ENCODE measurements around the gene FAM50A. TPM values are rescaled to one million over a fixed set of nuclear protein-coding genes. Genes with fewer than 3 reads are reported as not detected.
"Not testable (repeated sequence)": the region's sequence is repeated elsewhere in the genome, so short reads cannot be mapped to it uniquely, and the experiment has no call there.

Gene FAM50A
- total RNA-seq, 2 experiments from 2014 or later = 62.7 to 63.5 TPM

- Mint-ChIP-seq H3K27ac (peak within 1 kb of the TSS; percentile 96), H3K4me1 (ENCODE audit: low read depth) (peaks cover 24% of the 10 kb centered on the region), H3K9me3 (ENCODE audit: insufficient read depth) (no peaks in the 10 kb centered on the region), H3K4me3 (peak within 1 kb of the TSS; percentile 85), H3K27me3 (ENCODE audit: low read depth) (no peaks in the 10 kb centered on the region), H3K36me3 (ENCODE audit: low read depth) (peaks cover 13% of the 10 kb centered on the region)
- POLR2A ChIA-PET = interaction anchor here (0.7 to 1.6 kb wide), 6 partner anchors 9 to 91 kb away, joined by 3 to 6 read pairs (median 3); partner anchors contain the start of genes FAM3A and PLXNA3
- ATAC-seq (peak; percentile 92), DNase-seq (peak; percentile 92)
- CTCF ChIA-PET = interaction anchor here (1.2 to 2.2 kb wide), 7 partner anchors 9 to 93 kb away, joined by 3 to 6 read pairs (median 5); partner anchors contain the start of gene RPL10
Observed at GRCh38 chrX:154490414-154491083, 46.6 kb downstream of the FAM50A start, which contains the start of gene SLC10A3. Gene SLC10A3 (minus strand): TSS chrX:154490629. CDS start chrX:154488940, 1,689 bp downstream.

- CTCF ChIA-PET = no interaction called here
- no peak for DNase-seq
Observed at GRCh38 chrX:154494715-154495114, 50.8 kb downstream of the FAM50A start.

GRCh38 chrX:154495472-154495922 lies 51.6 kb downstream of the FAM50A start:
- Mint-ChIP-seq H3K36me3 (ENCODE audit: low read depth) (no peaks in the 10 kb centered on the region), H3K27ac (no peak overlapping the region), H3K9me3 (ENCODE audit: insufficient read depth) (no peaks in the 10 kb centered on the region), H3K4me3 (no peak overlapping the region), H3K27me3 (ENCODE audit: low read depth) (no peaks in the 10 kb centered on the region), H3K4me1 (ENCODE audit: low read depth) (peaks cover 5% of the 10 kb centered on the region)
- ATAC-seq = no peak
- ChIA-PET POLR2A (no interaction called here), CTCF (no interaction called here)
- no peak for DNase-seq

More at GRCh38 chrX:154494715-154495114, 50.8 kb downstream of the FAM50A start:
- peaks cover 5% of the 10 kb centered on the region for H3K4me1 Mint-ChIP-seq (ENCODE audit: low read depth)
- no peaks in the 10 kb centered on the region for H3K27me3 Mint-ChIP-seq (ENCODE audit: low read depth)
- POLR2A ChIA-PET = no interaction called here
- H3K4me3 Mint-ChIP-seq = no peak overlapping the region
- no peak for ATAC-seq
- H3K9me3 Mint-ChIP-seq (ENCODE audit: insufficient read depth) = no peaks in the 10 kb centered on the region
- no peak overlapping the region for H3K27ac Mint-ChIP-seq
- H3K36me3 Mint-ChIP-seq (ENCODE audit: low read depth) = peaks cover under 1% of the 10 kb centered on the region

- H3K27ac Mint-ChIP-seq; CTCF ChIA-PET; H3K4me1 Mint-ChIP-seq (ENCODE audit: low read depth); H3K9me3 Mint-ChIP-seq (ENCODE audit: insufficient read depth); ATAC-seq; DNase-seq; H3K4me3 Mint-ChIP-seq; H3K36me3 Mint-ChIP-seq (ENCODE audit: low read depth); H3K27me3 Mint-ChIP-seq (ENCODE audit: low read depth): not testable (repeated sequence)
- POLR2A ChIA-PET = interaction anchor here (1.3 kb wide), 1 partner anchor 97 kb away, joined by 3 read pairs; no protein-coding TSS in a partner anchor
Observed at GRCh38 chrX:154496591-154497137, 52.7 kb downstream of the FAM50A start.

Small RNA genes within 50 kb of the gene (microRNA-seq; reads per million reads assigned to microRNA genes)
- gene MIR6858 = not detected

Other genes with a start within 250 kb of the FAM50A start
- gene OPN1MW2, start 224.4 kb upstream of the FAM50A start, total RNA-seq = not detected
- gene OPN1MW3, start 186.6 kb upstream of the FAM50A start, total RNA-seq = not detected
- not detected for gene TEX28, start 149.0 kb upstream of the FAM50A start, total RNA-seq
- gene TKTL1, start 148.3 kb upstream of the FAM50A start, total RNA-seq = 1 to 10 TPM; 1.3 to 1.5 TPM
- gene FLNA, start 69.5 kb upstream of the FAM50A start, total RNA-seq = 1,000 to 10,000 TPM; 1,371 to 1,454 TPM
- gene EMD, start 64.8 kb upstream of the FAM50A start, total RNA-seq = 10 to 100 TPM; 65.9 to 66.0 TPM
- gene RPL10, start 45.8 kb upstream of the FAM50A start, total RNA-seq = 1,000 to 10,000 TPM; 2,758 to 2,862 TPM
- gene DNASE1L1, start 34.9 kb upstream of the FAM50A start, total RNA-seq = 10 to 100 TPM; 22.5 to 26.5 TPM
- 10 to 100 TPM; 76.5 to 77.4 TPM for gene TAFAZZIN, start 32.6 kb upstream of the FAM50A start, total RNA-seq
- 10 to 100 TPM; 41.5 to 43.5 TPM for gene ATP6AP1, start 15.5 kb upstream of the FAM50A start, total RNA-seq
- 10 to 100 TPM; 92.7 to 95.5 TPM for gene GDI1, start 7.0 kb upstream of the FAM50A start, total RNA-seq
- gene PLXNA3, start 14.1 kb downstream of the FAM50A start, total RNA-seq = 10 to 100 TPM; 48.9 to 53.6 TPM
- gene LAGE3, start 35.1 kb downstream of the FAM50A start, total RNA-seq = 10 to 100 TPM; 49.6 to 51.0 TPM
- gene UBL4A, start 42.5 kb downstream of the FAM50A start, total RNA-seq = 10 to 100 TPM; 52.1 to 54.0 TPM
- gene SLC10A3, start 46.5 kb downstream of the FAM50A start, total RNA-seq = 10 to 100 TPM; 29.1 to 30.8 TPM
- 10 to 100 TPM; 28.5 to 31.6 TPM for gene FAM3A, start 72.1 kb downstream of the FAM50A start, total RNA-seq
- 100 to 1,000 TPM; 133 to 135 TPM for gene G6PD, start 102.7 kb downstream of the FAM50A start, total RNA-seq
- gene IKBKG, start 103.5 kb downstream of the FAM50A start, total RNA-seq = 10 to 100 TPM; 51.1 to 56.0 TPM
- not detected for gene CTAG1A, start 141.0 kb downstream of the FAM50A start, total RNA-seq
- not detected for gene CTAG1B, start 175.1 kb downstream of the FAM50A start, total RNA-seq
- gene CTAG2, start 209.4 kb downstream of the FAM50A start, total RNA-seq = not detected